Ovary (tissue), 9 donors: ENCODE results near the gene ANKRD34B. TPM values are rescaled to one million over a fixed set of nuclear protein-coding genes. Genes with fewer than 3 reads are reported as not detected.
"Not testable (repeated sequence)": the region's sequence is repeated elsewhere in the genome, so short reads cannot be mapped to it uniquely, and the experiment has no call there.

Experiments used
- DNase-seq, 5 donors: peaks; one replicate each; pipeline ENCODE4 v3.0.0-alpha.2; 2019 to 2020
- H3K27ac ChIP-seq, 2 donors: fragments of 200-600 bp; one replicate each; pipeline versions ENCODE4 v1.5.1 to v1.8.0; 2019 to 2022
- H3K27me3 ChIP-seq: fragments of 200-600 bp; one replicate; pipeline ENCODE4 v1.8.0; 2022
- H3K36me3 ChIP-seq: fragments of 200-600 bp; sonication (generic); one replicate; pipeline ENCODE4 v1.5.1; 2019
- H3K4me1 ChIP-seq: one replicate; pipeline ENCODE4 v1.8.1; 2013; ENCODE audit warnings: mild to moderate bottlenecking, moderate library complexity; ENCODE audit not compliant: insufficient read depth
- H3K4me3 ChIP-seq: fragments of 200-600 bp; sonication (generic); one replicate; pipeline ENCODE4 v1.5.1; 2017
- H3K9me3 ChIP-seq, 2 donors: fragments of 200-600 bp in 1 of 2; sonication (generic) in 1 of 2; one replicate each; pipeline versions ENCODE4 v1.5.1 to v1.8.1; 2013 to 2019; ENCODE audit warnings: mild to moderate bottlenecking in 1 of 2, moderate library complexity in 1 of 2
- EP300 ChIP-seq: sonication (generic); formaldehyde crosslinking; IDR thresholded peaks from one replicate; pipeline ENCODE4 v1.6.1; 2017; ENCODE audit warnings: antibody characterized with exemption
- POLR2A ChIP-seq: fragments of 450-650 bp; IDR thresholded peaks from one replicate; pipeline ENCODE4 v1.6.1; 2017; ENCODE audit warnings: antibody characterized with exemption, mild to moderate bottlenecking, moderate library complexity
- WGBS, 3 donors: extraction: QIAGEN DNeasy Blood & Tissue Kit in 1 of 3; methylation state at CpG; one replicate each; pipeline versions ENCODE4 v1.1.5 to v1.1.7; 2013 to 2017; 5-methylcytosine and 5-hydroxymethylcytosine counted together
- intact Hi-C, 4 donors: fragments of 100-400 bp; cut with DNase I; formaldehyde crosslinking; loops; one replicate each; pipeline versions ENCODE4 v1.11.0 to v1.15.1; 2022 to 2023
- polyA plus RNA-seq, 2 donors: library from polyadenylated mRNA; stranded (reverse); fragments of 200-250 nt in 1 of 2; fragments of 350-450 nt in 1 of 2; fragmentation: Illumina TruSeq in 1 of 2; extraction: RNeasy Lipid Tissue Mini Kit (QIAGEN cat#74804) in 1 of 2; gene quantifications; one replicate each; pipeline ENCODE4 v1.2.3, GENCODE V29; 2013 to 2014
- total RNA-seq, 7 donors: library from RNA; depleted of rRNA in 2 of 7; stranded (reverse); fragments of >200 nt in 2 of 7; fragmentation: NEBNext Ultra II Directional in 3 of 7; extraction: Animal tissue kit (Norgen Biotek cat#: 25700) in 3 of 7; gene quantifications; one replicate each; pipeline versions ENCODE4 v1.1.0 to v1.2.4, GENCODE V29; 2016 to 2023
- TF ChIP-seq, protein P1 (sequence below), 3 donors: fragments of 450-650 bp in 2 of 3; fragments of 200-600 bp in 1 of 3; IDR thresholded peaks; one replicate each; pipeline versions ENCODE4 v1.5.1 to v1.8.0; 2016 to 2022; ENCODE audit warnings: antibody characterized with exemption in 3 of 3, mild to moderate bottlenecking in 1 of 3
- donor health status: DM: no; HTN: no; CAD: no; lungs with moderate emphysema.
- donor health status: DM: no; HTN: no; CAD: no.
- donor health status: Bipolar disorder and iron deficiency.
- donor health status: DM: yes; HTN: yes; CAD: no.
- donor health status: DM: no; HTN: no; CAD: no.
- donor health status: DM: yes; HTN: yes; CAD: no.

Gene ANKRD34B
- total and polyA plus RNA-seq, 9 donors, result under 0.01 to 0.36 TPM; not detected in 7

DNA sequence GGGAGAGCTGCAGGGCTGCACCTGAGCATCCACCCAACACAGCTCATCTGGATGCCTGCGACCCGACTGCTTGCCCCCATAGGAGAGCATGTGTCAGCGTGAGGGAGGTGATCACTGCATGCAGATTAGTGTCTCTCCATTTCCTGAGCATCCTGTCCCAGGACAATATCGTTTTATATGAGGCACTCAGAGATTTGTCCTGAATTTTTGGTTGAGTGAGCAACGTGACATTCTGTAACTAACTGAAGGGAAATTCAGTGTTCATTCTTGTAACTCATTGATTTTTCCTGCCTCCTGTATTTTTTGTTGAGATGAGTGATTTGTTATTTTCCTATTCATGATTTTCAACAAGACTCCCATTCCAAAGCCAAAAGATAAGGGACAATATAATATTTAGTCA is 20.7 kb upstream of the ANKRD34B start:
- no peaks in the 10 kb centered on the region for H3K9me3 ChIP-seq
- no peaks in the 10 kb centered on the region for H3K36me3 ChIP-seq
- no peak overlapping the region for H3K27ac ChIP-seq
- no peaks in the 10 kb centered on the region for H3K4me1 ChIP-seq
- H3K27me3 ChIP-seq, result no peaks in the 10 kb centered on the region
- H3K4me3 ChIP-seq, result no peak overlapping the region
- 70 to 79% (median 79%) methylated on average over 5 of the region's 5 CpGs for WGBS, 3 donors
- intact Hi-C loops, result no loop called here
- TF ChIP-seq, protein P1, sequence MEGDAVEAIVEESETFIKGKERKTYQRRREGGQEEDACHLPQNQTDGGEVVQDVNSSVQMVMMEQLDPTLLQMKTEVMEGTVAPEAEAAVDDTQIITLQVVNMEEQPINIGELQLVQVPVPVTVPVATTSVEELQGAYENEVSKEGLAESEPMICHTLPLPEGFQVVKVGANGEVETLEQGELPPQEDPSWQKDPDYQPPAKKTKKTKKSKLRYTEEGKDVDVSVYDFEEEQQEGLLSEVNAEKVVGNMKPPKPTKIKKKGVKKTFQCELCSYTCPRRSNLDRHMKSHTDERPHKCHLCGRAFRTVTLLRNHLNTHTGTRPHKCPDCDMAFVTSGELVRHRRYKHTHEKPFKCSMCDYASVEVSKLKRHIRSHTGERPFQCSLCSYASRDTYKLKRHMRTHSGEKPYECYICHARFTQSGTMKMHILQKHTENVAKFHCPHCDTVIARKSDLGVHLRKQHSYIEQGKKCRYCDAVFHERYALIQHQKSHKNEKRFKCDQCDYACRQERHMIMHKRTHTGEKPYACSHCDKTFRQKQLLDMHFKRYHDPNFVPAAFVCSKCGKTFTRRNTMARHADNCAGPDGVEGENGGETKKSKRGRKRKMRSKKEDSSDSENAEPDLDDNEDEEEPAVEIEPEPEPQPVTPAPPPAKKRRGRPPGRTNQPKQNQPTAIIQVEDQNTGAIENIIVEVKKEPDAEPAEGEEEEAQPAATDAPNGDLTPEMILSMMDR (IDR thresholded peaks at IDR 0.05), result no peak
- TF ChIP-seq POLR2A, result no peak
- TF ChIP-seq EP300, result no peak
- DNase-seq, result no peak

DNA sequence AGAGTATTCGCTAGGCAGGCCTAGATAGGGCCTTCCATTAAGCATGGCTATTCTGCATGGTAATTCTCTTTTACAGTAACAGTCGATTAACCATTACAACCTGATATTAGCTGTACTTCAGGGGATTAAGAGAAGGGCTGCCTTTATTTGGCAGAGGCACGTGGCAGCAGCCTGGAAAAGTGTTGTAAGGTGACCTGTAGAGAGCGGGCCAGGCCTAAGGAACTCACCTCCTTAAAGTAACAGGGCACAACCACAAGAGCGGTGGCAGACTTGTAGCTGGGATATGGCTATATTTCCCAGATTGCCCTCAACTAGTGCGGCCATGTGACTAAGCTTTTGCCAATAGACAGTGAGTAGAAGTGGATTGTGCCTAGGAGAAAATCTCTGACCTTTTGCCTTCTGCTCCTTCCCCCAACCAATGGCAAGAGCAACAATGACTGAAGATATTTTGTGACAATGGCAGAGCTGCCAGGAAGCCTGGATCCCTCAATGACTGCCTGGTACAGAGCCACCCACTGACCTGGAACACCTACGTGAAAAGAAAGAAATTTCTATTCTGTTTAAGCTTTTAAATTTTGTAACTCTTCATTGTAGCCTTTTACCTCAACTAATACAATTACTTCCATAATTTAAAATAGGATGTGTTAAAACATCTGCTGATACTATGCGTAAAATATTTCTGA is 18.9 kb upstream of the ANKRD34B start:
- TF ChIP-seq POLR2A (no peak), EP300 (no peak)
- TF ChIP-seq, protein P1 (IDR thresholded peaks at IDR 0.05), result no peak
- H3K36me3 ChIP-seq, result no peaks in the 10 kb centered on the region
- intact Hi-C loops, result no loop called here
- no peak overlapping the region for H3K27ac ChIP-seq
- WGBS, 3 donors, result 86 to 90% (median 88%) methylated on average over 8 of the region's 8 CpGs
- H3K4me1 ChIP-seq, result no peaks in the 10 kb centered on the region
- no peaks in the 10 kb centered on the region for H3K27me3 ChIP-seq
- no peak overlapping the region for H3K4me3 ChIP-seq
- H3K9me3 ChIP-seq, result no peaks in the 10 kb centered on the region
- DNase-seq, result no peak

DNA sequence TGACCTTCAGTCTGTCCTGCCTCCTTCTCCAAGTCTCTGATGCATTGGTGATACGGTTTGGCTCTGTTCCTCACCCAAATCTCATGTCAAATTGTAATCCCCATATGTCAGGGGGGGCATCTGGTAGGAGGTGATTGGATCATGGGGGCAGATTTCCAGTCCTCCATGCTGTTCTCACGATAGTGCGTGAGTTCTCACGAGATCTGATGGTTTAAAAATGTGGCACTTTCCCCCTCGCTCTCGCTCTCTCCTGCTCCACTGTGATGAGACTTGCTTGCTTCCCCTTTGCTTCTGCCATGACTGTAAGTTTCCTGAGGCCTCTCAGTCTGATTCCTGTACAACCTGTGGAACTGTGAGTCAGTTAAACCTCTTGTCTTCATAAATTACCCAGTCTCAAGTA is 14.7 kb upstream of the ANKRD34B start:
- no peak overlapping the region for H3K4me3 ChIP-seq
- H3K36me3 ChIP-seq, result no peaks in the 10 kb centered on the region
- H3K27me3 ChIP-seq, result no peaks in the 10 kb centered on the region
- intact Hi-C loops, result no loop called here
- TF ChIP-seq POLR2A, result no peak
- TF ChIP-seq EP300, result no peak
- TF ChIP-seq, protein P1 (IDR thresholded peaks at IDR 0.05), result no peak
- WGBS, 3 donors, result 88 to 92% (median 92%) methylated on average over 6 of the region's 6 CpGs
- no peak for DNase-seq
- H3K27ac ChIP-seq, result no peak overlapping the region
- no peaks in the 10 kb centered on the region for H3K9me3 ChIP-seq
- no peaks in the 10 kb centered on the region for H3K4me1 ChIP-seq

DNA sequence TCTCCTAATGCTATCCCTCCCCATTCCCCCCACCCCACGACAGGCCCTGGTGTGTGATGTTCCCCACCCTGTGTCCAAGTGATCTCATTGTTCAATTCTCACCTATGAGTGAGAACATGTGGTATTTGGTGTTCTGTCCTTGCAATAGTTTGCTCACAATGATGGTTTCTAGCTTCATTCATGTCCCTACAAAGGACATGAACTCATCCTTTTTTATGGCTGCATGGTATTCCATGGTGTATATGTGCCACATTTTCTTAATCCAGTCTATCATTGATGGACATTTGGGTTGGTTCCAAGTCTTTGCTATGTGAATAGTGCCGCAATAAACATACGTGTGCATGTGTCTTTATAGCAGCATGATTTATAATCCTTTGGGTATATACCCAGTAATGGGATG is 10.2 kb upstream of the ANKRD34B start:
- intact Hi-C loops, result not testable (repeated sequence)

DNA sequence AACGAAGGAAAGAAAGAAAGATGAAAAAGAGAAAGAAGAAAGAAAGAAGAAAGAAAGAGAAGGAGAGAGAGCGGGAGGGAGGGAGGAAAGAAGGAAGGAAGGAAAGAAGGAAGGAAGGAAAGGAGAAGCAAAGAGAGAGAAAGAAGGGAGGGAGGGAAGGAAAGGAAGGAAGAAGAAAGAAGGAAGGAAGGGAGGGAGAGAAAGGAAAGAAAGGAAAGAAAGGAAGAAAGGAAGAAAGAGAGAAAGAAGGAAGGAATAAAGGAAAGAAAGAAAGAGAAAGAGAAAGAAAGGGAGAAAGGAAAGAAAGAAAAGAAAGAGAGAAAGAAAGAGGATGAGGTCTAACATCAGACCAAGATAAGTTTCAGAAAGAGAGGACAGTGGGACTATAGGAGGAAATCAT is 9.0 kb upstream of the ANKRD34B start:
- DNase-seq, result no peak
- Histone ChIP-seq H3K36me3 (no peaks in the 10 kb centered on the region), H3K4me3 (no peak overlapping the region), H3K9me3 (no peaks in the 10 kb centered on the region), H3K27ac (no peak overlapping the region), H3K4me1 (no peaks in the 10 kb centered on the region), H3K27me3 (no peaks in the 10 kb centered on the region)
- intact Hi-C loops, result no loop called here
- TF ChIP-seq EP300 (no peak), POLR2A (no peak)
- TF ChIP-seq, protein P1 (IDR thresholded peaks at IDR 0.05), result no peak
- 91 to 97% (median 93%) methylated on average over 2 of the region's 2 CpGs for WGBS, 3 donors

More for the DNA sequence above, 10.2 kb upstream of the ANKRD34B start:
- H3K4me1 ChIP-seq, H3K36me3 ChIP-seq, H3K4me3 ChIP-seq, DNase-seq, H3K9me3 ChIP-seq, H3K27ac ChIP-seq, H3K27me3 ChIP-seq: not testable (repeated sequence)
- 89 to 92% (median 91%) methylated on average over 3 of the region's 3 CpGs for WGBS, 3 donors
